Measurements from ENCODE around the gene C1QTNF9.

DNA sequence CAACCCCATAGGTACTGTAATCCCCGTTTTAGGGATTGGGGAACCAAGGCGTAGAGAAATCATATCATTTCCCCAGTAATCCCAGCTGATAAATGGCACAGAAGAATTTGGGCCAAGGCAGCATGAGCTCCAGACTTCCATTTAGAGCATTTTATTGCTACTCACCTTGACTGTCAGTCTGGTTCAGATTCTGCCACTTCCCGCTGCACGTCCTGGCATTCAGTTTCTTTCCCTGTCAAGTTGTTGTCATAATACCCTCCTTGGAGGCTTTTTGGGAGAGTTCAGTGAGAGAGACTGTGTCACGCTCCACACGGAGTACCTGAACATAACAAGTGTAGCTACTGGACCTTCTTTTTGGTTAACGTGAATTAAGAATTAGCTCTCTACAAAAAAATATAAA is 7.5 kb upstream of the C1QTNF9 start:
- TF ChIP-seq RAD21 (IDR thresholded peaks at IDR 0.05; ENCODE audit: low read depth): no peak
- TF ChIP-seq CREB1 (IDR thresholded peaks at IDR 0.05; ENCODE audit: low read depth): no peak
- TF ChIP-seq, protein P1, sequence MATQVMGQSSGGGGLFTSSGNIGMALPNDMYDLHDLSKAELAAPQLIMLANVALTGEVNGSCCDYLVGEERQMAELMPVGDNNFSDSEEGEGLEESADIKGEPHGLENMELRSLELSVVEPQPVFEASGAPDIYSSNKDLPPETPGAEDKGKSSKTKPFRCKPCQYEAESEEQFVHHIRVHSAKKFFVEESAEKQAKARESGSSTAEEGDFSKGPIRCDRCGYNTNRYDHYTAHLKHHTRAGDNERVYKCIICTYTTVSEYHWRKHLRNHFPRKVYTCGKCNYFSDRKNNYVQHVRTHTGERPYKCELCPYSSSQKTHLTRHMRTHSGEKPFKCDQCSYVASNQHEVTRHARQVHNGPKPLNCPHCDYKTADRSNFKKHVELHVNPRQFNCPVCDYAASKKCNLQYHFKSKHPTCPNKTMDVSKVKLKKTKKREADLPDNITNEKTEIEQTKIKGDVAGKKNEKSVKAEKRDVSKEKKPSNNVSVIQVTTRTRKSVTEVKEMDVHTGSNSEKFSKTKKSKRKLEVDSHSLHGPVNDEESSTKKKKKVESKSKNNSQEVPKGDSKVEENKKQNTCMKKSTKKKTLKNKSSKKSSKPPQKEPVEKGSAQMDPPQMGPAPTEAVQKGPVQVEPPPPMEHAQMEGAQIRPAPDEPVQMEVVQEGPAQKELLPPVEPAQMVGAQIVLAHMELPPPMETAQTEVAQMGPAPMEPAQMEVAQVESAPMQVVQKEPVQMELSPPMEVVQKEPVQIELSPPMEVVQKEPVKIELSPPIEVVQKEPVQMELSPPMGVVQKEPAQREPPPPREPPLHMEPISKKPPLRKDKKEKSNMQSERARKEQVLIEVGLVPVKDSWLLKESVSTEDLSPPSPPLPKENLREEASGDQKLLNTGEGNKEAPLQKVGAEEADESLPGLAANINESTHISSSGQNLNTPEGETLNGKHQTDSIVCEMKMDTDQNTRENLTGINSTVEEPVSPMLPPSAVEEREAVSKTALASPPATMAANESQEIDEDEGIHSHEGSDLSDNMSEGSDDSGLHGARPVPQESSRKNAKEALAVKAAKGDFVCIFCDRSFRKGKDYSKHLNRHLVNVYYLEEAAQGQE (IDR thresholded peaks at IDR 0.05; ENCODE audit: low read depth): no peak
- no peak for TF ChIP-seq EP300 (IDR thresholded peaks at IDR 0.05; ENCODE audit: borderline replicate concordance)
- TF ChIP-seq TEAD4 (IDR thresholded peaks at IDR 0.05): no peak
- TF ChIP-seq CEBPB (IDR thresholded peaks at IDR 0.05): no peak
- no peak for TF ChIP-seq EGR1 (IDR thresholded peaks at IDR 0.05)
- TF ChIP-seq, protein P2, sequence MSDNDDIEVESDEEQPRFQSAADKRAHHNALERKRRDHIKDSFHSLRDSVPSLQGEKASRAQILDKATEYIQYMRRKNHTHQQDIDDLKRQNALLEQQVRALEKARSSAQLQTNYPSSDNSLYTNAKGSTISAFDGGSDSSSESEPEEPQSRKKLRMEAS (IDR thresholded peaks at IDR 0.05): no peak
- TF ChIP-seq TAF1 (IDR thresholded peaks at IDR 0.05; ENCODE audit: low read depth): no peak
- TF ChIP-seq, protein P3, sequence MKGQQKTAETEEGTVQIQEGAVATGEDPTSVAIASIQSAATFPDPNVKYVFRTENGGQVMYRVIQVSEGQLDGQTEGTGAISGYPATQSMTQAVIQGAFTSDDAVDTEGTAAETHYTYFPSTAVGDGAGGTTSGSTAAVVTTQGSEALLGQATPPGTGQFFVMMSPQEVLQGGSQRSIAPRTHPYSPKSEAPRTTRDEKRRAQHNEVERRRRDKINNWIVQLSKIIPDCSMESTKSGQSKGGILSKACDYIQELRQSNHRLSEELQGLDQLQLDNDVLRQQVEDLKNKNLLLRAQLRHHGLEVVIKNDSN (IDR thresholded peaks at IDR 0.05): no peak
- no peak for TF ChIP-seq NFIC (IDR thresholded peaks at IDR 0.05)
- no peak for TF ChIP-seq YY1 (IDR thresholded peaks at IDR 0.05; ENCODE audit: low read depth)
- no peak for TF ChIP-seq TCF12 (IDR thresholded peaks at IDR 0.05; ENCODE audit: low read depth)
- TF ChIP-seq FOXM1 (IDR thresholded peaks at IDR 0.05; ENCODE audit: borderline replicate concordance, low read depth): no peak
